HCEC 1CT (cell line): ENCODE measurements around the gene RPRM.
"Not testable (repeated sequence)": the region's sequence is repeated elsewhere in the genome, so short reads cannot be mapped to it uniquely, and the experiment has no call there.

Source experiments
- DNase-seq: peaks from one replicate; pipeline ENCODE4 v3.0.0-alpha.2; 2017

RPRM gene

DNA sequence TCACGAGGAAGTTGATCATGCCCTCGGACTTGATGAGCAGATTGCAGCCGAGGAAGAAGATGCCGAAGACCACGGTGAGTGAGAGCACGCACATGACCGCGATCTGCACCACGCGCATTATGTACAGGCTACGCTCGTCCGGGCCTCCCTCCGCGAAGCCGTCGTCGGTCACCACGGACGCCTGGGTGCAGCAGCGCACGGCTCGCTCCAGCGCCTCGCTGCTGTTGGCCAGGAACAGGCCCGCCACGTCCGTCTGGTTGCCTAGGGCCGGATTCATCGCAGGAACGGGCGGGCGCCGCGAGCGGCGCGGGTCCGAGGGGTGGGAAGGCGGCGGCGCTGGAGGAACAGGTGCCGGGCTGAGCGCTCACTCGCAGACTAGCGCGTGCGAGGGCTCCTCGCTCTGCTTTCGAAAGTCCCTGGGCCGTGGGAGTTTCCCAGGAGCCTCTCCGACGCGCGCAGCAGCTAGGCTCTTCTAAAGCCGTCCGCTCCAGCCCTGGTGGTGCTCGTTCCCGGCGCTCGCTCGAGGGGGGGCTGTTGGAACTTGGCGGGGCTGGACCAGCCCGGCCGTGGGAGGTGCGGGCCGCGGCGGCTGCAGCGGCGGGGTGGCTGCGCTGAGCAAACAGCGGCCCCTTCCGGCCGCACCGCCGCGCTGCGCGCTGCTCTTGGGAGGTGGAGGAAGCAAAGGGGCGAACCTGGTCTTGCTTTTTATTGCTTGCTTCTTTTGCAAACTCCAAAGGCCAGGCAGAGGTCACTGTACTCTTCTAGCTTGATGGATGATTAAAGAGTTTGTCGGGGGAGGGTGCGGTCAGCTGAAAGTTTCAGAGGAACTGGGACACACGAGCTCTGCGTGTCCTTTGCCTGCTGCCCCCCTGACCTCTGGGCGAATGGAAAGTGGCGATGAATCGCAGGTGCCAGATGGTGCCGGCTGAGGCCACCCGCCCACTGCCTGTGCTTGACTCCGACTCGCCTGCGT lies at the start of gene RPRM:
Gene RPRM (minus strand): TSS at position 474 of the 973 bp plus-strand sequence. CDS start 197 bp downstream, at position 277.
- peak; percentile 26 for DNase-seq

DNA sequence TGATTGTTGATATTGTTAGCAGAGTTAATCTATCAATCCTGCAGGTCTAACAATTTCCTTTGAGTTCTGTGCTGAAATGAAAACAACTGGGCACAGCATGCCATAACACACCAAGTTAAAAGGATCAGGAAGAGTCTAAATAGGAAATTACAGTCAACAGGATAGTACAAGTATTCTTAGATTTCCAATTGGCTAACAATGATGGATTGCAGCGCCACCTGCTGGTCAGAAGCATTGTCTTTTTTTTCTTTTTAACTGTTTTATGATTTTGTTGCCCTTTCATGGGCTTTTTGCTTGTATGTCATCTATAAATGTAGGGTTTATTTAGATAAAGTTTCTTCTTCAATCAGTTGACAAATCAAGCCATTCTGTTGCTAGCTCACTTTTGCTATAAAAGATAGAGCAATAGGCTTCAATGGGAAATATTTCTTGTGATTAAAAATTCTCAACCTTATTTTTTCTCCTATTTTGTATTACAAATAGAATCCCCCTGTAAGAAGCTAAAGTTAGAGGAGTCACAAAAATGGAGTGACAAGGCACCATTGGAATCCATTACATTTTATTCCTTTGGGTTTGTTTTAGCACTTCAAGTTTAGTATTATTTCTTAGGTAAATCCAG lies 40.8 kb upstream of the RPRM start:
- peak; percentile 25 for DNase-seq

DNA sequence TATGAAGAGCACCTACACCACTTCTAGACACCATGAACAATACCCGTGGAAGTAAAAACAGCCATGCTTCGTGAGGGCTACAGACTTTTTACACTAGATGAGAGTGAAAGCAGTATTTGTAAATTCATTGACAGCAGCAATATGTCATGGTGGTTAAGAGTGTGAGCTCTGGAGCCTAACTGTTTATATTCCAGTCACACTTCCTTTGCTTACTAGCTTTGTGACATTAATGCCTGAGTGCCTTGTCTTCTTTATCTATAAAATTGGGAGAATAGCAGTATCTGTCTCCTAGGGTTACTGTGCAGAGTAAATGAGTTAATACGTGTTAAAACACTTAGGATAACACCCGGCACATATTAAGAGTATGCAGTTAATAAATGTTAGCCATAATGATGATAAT lies 33.8 kb upstream of the RPRM start:
- DNase-seq, result no peak

DNA sequence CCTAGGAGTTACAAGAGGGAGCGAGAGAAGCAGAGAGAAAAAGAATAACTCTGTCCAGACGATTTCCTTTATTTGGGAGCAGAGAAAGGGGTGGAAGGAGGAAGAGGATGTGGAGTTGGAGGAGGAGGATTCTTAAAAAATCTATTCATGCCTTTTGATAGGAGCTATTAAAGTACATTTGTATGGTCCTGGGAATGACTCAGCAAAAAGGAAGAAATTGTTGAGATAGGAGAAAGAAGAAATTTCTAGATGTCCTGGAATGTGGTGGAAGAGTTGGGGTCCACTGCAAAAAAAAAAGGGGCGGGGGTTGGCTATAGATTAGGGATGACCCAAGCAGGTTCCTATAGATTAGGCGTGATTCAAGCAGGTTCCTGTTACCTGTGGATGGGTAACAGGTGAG lies 32.4 kb upstream of the RPRM start:
- no peak for DNase-seq

DNA sequence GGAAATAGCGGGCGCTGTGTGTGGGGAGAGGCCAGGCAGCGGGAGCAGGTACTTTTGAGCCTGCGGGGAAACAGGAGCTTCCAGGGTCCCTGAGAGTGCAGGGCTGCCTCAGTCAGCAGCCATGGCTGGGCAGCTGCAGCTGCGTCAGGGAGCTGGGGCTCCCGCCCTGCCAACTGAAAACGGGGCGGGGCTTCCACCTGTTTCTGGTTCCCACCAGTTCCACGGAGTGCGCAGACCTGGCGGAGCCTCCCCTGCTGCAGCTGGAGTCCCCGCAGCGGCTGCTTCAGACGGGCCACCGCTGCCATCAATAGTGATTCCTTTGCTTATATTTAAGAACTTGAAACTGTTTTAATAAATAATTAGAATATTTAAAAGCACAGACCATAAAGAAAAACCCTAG lies 30.6 kb upstream of the RPRM start:
- no peak for DNase-seq

DNA sequence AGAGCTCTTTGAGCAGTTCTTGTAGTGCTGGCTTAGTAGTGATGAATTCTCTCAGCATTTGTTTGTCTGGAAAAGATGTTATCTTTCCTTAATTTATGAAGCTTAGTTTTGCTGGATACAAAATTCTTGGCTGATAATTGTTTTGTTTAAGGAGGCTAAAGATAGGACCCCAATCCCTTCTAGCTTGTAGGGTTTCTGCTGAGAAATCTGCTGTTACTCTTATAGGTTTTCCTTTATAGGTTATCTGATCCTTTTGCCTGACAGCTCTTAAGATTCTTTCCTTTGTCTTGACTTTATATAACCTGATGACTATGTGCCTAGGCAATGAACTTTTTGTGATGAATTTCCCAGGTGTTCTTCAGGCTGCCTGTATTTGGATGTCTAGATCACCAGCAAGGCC lies 27.9 kb upstream of the RPRM start:
- DNase-seq, result not testable (repeated sequence)

DNA sequence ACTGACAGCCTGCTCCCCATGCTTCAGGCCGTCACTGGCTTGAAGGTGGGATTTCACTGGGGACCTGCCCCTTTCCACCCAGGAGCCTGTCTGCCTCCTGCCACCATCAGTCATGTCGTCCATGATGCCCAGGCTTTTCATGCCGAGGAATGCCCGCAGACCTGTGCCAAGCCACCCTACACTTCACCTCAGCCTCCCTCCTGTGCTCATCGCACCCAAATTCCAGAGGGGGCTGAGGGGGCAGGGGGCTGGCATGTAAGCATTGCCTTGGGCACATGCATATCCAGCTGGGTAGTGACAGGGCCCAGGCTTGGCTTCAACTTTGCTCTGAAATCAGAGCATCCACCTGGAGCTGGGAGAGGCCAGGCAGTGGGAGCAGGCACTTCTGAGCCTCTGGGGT lies 20.9 kb upstream of the RPRM start:
- no peak for DNase-seq

DNA sequence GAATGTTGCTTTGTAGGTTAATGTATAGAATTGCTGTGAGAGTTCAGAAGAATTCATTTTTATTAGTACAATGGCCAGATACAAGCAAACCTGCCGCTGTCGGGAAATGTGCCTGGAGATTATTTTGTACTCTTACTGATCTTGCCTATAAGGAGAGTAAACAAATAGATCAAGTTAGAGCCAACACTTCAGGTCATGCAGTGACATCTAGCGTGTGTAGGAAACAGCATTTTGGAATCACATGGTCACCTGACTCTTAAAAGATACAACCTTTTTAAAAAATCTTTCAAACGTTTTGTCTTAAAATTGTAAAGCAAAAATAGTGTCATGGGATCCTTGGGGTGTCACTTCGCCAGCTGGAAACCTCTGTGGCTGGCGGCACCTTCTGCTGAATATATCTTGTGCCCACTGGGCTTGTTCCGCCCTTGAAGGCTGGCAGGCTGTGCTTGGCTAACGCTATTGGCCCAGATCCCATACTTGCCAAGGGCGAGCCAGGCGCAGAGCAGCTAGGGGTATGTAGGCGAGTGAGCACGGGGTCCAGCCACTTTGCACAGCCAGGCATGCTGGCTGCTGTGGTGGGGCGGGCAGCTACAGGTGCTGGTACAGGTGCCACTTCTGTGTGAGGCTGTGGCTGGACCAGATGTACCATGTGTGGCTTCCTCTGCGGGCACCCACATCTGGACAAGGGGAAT lies 19.5 kb upstream of the RPRM start:
- DNase-seq, result no peak

DNA sequence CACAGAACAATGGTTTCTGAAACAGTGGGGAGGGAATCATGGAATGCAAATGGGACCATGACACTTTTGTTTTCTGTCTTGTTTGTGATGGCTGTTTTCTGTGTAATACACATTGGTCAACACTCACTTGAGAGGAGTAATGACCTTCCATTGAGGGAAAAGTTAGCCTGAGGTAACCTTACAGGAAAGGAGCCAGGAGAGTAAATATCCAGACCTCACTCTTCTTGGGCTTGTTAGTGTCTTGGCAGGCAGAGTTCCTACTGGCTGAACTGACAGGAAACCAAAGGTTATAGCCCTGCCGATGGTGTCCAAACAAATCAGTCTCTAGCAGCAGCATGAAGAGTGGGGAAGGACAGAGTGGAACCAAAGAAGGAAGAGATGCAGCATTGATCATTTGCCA lies 17.2 kb upstream of the RPRM start:
- DNase-seq, result no peak

DNA sequence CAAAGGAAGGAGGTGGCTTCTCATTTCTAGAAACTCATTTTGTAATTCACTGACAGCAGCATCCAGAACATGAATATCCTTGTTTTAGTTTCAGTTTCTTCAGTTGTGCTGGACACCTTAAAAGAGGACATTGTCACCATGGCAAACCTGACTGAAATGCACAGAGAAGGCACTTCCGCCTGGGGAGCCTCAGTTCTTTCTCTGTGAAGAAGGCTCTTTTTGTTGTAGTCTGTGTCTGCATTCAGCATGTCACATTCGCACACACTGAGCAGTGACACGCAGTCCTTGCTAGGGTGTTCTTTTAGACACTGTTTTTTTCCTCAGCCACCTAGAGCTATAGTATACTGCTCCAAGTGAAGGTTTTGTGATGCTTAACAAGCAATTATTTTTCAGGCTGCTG lies 9.5 kb upstream of the RPRM start:
- no peak for DNase-seq

DNA sequence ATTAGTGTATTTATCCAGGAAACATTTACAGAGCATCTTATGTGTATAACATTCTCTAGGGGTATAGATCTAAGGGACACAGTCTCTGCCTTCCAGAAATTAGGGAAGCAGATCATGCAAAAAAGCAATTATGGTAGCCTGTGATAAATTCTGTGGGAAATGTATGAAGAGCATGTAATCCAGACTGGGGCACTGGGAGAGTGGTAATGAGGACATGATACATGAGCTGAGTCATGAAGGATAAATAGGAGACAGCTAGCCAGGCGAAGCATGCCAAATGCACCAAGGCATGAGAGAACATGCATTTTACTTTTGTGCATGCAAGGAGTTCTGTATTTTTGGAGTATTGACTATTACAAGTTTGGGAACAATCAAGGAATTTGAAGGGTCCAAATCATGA lies 8.9 kb upstream of the RPRM start:
- no peak for DNase-seq

DNA sequence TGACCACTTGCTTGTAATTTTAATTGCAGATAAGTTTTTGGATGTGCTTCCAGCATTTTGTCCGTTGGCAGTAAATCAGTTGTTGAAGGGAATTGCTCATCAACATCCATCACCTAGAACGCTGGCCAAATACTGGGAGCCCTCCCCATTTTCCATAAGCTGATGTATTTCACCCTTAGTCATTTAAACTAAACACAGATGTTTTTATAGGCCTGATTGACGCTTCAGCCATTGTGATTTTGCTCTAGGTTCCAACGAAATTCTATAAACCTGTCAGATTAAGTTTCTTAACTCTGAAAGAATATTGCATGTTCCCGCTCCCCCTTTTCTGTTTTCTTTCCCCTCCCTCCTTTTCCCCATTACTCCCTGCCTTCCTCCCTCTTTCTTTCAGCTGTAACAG lies 1.0 kb upstream of the RPRM start:
- DNase-seq, result peak; percentile 13

DNA sequence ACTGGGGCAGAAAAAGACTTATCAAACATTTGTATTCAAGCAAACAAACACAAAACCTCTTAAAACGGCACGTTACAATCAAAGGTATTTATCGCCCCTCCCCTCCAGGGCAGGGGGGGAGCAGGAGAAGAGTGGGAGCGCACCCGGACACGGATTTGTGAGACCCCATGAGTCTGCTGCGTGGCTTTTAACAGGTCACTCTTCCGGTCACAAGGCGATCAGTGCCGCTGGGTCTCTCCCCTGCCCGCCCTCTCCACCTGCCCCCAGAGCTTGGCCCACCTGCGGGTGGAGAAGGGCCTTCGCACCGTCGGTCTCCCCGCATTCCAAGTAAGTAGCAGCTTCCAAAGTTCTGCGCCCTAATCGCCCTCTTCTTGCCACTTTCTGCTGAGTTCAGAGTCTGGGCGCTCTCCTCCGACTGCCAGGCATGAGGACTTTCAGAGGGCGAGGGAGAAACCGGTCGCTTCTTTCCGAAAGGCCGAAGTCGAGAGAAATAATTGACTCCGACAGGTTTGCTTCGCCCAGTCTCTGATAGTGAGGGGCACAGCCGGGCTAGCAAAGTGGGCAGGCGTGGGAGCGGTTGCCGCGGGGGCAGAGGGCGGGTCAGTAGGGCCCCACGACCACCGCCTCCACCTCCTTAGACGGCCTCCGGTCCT lies 800 bp downstream of the RPRM start:
- DNase-seq, result no peak

DNA sequence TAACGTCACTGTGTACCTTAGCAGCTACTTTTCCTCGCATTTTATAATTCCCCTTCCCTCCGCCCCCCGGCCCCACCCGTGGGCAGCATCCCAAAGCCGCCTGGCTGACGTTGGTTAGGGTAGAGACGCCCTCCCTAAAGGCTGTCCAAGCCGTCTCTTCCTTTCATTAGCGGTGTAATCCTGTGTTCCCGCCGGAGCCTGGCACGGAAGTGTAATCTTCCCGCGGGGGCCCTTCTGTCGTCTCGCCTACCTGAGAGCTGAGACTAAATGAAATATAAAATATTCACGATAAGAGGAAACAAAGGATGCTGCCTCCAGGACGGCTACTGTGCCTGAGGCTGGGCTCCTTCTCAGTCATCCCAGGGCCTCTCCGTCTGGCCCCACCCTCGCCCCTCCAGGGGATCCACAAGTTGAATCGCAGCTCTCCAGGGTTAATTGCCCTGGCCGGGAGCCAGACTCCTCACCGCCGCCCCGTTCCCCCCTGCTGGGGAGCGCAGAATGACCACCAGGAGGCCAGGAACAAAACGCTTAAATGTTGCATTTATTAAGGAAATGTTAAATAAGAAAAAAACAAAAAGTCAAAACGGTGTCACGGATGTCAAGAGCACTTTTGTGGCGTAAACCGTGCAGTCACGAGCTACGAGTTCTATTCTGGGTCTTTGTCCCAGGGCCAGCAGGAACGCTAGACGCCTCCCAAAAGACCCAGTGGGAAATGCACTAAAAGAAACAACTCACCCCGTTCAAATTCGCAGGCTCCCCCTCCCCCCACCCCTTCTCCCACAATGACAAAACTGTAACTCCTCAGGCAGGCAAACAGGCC lies 1.5 kb downstream of the RPRM start:
- no peak for DNase-seq

DNA sequence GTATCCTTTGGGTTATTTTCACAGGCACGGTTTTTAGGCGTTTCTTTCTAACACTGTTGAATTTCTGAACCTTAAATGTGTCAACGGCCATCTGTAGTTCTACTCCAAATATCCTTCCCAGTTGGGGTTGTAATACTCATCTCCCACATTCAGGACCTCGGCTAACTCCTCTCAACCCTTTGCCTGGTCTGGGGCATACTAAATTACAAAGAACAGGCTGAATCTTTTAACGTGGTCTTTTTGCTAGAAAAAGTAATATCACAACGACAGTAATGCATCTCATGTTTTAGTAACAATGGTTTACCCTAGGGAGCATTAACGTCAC lies 2.1 kb downstream of the RPRM start:
- DNase-seq, result no peak

DNA sequence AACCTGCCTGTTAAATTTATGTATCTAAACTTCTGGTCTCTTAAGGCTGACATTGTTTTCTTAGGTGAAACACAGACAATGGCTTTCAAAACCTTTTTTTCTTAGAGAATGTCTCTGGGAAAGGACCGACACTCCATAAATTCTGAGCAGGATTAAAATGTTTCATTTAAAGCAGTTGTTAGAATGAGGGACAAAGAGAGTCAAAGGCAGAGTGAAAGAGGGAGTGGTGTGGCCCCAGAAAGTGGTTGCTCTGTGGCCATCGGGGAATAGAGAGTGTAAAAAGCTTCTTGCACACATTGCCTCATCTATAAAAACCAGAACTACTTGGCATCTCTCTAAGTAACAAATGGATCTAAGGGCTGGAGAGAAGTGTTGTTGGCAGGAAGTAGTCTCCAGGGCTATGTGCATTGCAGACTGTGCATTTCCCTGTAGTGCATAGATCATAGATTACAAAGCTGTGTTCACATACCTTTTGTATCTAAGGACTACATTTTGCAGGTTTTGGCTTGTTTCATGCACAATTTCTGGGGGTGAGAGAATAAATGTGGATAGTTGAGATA lies 3.6 kb downstream of the RPRM start:
- DNase-seq, result no peak

DNA sequence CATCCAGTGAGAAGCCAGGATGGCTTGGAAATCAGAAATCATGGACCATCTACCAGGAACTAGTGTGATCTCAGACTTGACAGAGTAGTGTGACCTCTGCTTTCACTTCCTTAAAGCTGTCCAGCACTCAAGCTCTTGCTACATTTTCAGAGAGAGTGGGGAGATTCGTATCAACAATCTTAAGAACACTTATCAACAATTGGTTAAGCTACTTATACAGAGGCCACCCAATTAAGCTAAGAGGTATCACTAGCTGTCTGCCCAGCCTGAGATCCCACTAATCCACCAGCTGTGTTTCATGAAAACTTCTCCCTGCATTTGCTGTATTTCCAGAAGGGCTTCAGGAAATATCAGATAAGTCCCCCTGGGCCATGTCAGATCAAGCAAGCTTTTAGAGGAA lies 4.2 kb downstream of the RPRM start:
- DNase-seq, result no peak

DNA sequence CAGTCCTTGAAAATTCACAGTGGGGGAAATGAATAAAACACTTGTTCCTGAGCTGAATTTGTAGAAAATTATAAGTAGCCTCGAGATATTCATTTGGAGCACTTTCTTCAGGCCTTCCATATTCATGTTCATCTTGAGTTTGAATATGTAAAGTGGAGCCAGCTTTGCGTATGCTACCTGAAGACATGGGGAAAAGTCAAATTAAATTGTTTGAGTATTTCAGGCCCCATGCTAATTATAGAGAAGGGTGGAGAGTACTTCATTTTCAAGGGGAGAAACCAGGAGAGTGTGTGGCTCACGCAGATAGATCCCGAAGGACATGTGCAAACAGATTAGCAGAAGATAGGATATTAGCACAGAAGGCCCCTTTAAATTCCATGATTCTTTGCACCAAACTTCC lies 7.7 kb downstream of the RPRM start:
- no peak for DNase-seq

DNA sequence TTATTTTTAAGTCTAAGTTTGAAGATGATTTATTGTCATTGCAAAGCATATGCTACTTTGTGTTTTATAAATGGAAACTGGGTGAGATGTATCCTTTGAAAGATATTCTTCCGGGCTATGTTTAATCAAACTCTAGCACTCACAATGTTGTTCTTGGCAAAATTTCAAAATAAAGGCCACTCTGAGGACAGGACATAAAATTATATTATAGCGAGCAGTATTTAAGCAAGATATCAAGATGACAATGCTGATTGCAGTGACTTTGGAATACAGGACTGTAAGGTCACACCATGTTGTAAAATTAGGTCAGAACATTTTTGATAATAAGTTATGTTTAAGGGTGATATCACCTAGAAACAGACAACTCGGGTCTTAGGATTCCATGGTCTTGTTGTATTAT lies 14.2 kb downstream of the RPRM start:
- no peak for DNase-seq

DNA sequence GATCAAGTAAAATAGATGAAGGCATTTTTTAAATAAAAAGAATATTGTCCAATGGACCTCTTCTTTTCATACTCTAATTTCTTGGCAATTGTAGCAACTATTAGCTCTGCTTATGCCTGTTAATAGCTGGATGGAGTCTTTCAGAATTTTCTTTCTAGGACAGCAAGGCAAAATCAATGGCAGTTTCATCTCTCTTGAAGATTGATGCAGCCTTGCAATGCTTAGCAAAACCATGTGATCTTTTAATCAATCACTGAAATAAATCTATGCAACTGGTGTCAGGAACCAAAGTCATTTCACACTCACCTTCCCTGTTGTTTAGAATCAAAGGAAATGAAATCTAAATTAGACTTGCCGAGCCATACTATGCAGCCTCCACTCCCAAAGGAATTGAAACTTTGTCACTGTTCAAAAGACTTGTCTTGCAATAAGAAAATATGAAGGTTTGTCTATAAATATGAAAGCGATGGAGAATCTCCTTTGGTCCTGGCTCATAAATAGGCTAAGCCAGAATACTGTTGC lies 16.2 kb downstream of the RPRM start:
- no peak for DNase-seq

DNA sequence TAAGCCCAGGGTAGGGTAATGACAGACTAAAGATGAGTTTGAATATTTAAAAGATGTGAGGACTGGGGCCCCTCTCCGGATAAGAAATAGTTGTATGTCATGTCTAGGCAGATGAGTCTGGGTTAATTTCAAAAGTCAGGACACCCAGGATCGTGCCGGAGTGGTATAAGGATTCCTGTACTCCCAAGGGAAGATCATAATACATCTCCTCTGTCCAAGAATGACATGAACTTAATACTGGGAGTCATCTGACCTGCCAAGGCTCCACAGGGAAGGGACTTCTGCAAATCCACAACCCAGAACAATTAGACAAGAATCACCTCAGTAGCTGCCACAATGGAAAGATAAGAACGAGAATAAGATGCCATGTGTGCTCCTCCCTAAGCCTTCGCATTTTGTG lies 17.1 kb downstream of the RPRM start:
- DNase-seq, result no peak

DNA sequence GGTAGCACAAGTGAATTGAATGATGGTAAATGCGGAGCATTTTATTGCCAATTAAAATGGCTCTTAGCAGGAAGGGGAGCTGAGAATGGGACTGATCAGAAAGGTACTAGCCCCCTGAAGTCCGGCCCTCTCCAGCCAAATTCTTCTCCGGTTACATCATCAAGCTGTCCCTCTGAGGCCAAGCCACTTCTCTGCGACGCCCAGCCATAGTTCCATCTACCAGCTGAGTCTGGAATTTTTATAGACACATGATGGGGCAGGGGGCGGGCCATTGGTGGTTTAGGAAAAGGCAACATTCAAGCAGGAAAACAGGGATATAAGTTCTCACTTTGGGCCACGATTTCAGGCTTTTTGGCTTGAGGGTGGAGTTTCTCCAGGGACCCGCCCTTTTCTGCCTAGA lies 22.7 kb downstream of the RPRM start:
- no peak for DNase-seq
